Measurements from ENCODE around the gene RPS5. TPM values are rescaled to one million over a fixed set of nuclear protein-coding genes. Genes with fewer than 3 reads are reported as not detected.

The RPS5 gene
- total and polyA plus RNA-seq, 9 of the 15 experiments (the other 6 are each of a cell fraction or from before 2014, with no cell fraction given) = 1,228 to 3,570 (median 2,484) TPM

- TF ChIP-seq THRB (CRISPR knock-in tag; conservative IDR thresholded peaks at IDR 0.05) (no peak), DMBX1 (CRISPR knock-in tag; IDR thresholded peaks at IDR 0.05; ENCODE audit: borderline replicate concordance) (no peak), KLF16 (IDR thresholded peaks at IDR 0.05) (peak; percentile 2; the same call in 1 of the 2 replicates), GTF2E2 (tag; IDR thresholded peaks at IDR 0.05) (peak; percentile 68; the same call in 1 of the 2 replicates), ZNF699 (CRISPR knock-in tag; IDR thresholded peaks at IDR 0.05; ENCODE audit: insufficient replicate concordance) (no peak), KHSRP (IDR thresholded peaks at IDR 0.05) (no peak), STAT6 (CRISPR knock-in tag; IDR thresholded peaks at IDR 0.05) (no peak; the same call in 1 of the 2 replicates), TAF1 (IDR thresholded peaks at IDR 0.05; ENCODE audit: control insufficient read depth, extremely low read depth, insufficient read depth, low read length, severe bottlenecking) (peak; percentile 89), CGGBP1 (CRISPR knock-in tag; IDR thresholded peaks at IDR 0.05) (no peak), NR3C1 (CRISPR knock-in tag; IDR thresholded peaks at IDR 0.05) (no peak), CREM (IDR thresholded peaks at IDR 0.05; ENCODE audit: low read depth) (peak; percentile 93), BCLAF1 (IDR thresholded peaks at IDR 0.05; ENCODE audit: borderline replicate concordance in 1 of 2, control insufficient read depth in 1 of 2, low read depth in 2 of 2, low read length in 1 of 2) (no peak), NR0B1 (IDR thresholded peaks at IDR 0.05; ENCODE audit: partially characterized antibody) (no peak), WHSC1 (IDR thresholded peaks at IDR 0.05; ENCODE audit: low read length) (no peak), U2AF1 (optimal IDR thresholded peaks at IDR 0.05; ENCODE audit: low read depth, low read length) (no peak)
- TF ChIP-seq, protein P1, sequence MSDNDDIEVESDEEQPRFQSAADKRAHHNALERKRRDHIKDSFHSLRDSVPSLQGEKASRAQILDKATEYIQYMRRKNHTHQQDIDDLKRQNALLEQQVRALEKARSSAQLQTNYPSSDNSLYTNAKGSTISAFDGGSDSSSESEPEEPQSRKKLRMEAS (CRISPR knock-in tag; IDR thresholded peaks at IDR 0.05) = peak; percentile 40; the same call in 1 of the 2 replicates
Measured at GRCh38 chr19:58408152-58409009, 21.3 kb downstream of the RPS5 start, which contains the start of gene ZNF584 (continued).
